SK-N-SH (cell line): ENCODE measurements around the gene MGLL.

Source experiments
- CTCF ChIP-seq: fragments of 200-600 bp; sonication (generic); IDR thresholded peaks from 2 replicates; pipeline ENCODE4 v1.6.1; 2017; ENCODE audit warnings: antibody characterized with exemption, mild to moderate bottlenecking, moderate library complexity
- MAX ChIP-seq: IDR thresholded peaks from 2 replicates; pipeline ENCODE4 v1.4.0; 2012; ENCODE audit warnings: low read depth
- NFIC ChIP-seq: IDR thresholded peaks from 2 replicates; pipeline ENCODE4 v1.4.0; 2012; ENCODE audit warnings: borderline replicate concordance
- PBX3 ChIP-seq: IDR thresholded peaks from 2 replicates; pipeline ENCODE4; 2012
- POLR2AphosphoS5 ChIP-seq: IDR thresholded peaks from 2 replicates; pipeline ENCODE4 v1.6.1; 2012; ENCODE audit warnings: low read depth, low read length
- TAF1 ChIP-seq: IDR thresholded peaks from 2 replicates; pipeline ENCODE4 v1.6.1; 2012; ENCODE audit warnings: low read depth, mild to moderate bottlenecking, low read length, moderate library complexity, borderline replicate concordance

- TF ChIP-seq CTCF, result no peak
- no peak for TF ChIP-seq POLR2AphosphoS5
- no peak for TF ChIP-seq NFIC
- no peak for TF ChIP-seq MAX
- TF ChIP-seq TAF1, result no peak
- no peak for TF ChIP-seq PBX3
Observed at GRCh38 chr3:127741690-127742089, 80.6 kb downstream of the MGLL start.
